Measurements from ENCODE around the gene ARMC6.

- no peak for TF ChIP-seq CTCF (IDR thresholded peaks at IDR 0.05)
- no peak for TF ChIP-seq POLR2A (IDR thresholded peaks at IDR 0.05)
Measured at GRCh38 chr19:19031891-19032290, 1.5 kb upstream of the ARMC6 start.

Measured in uterus (tissue), 2 donors.